Renal pelvis (tissue), 4 donors: ENCODE results near the gene CPNE5. TPM values are rescaled to one million over a fixed set of nuclear protein-coding genes. Genes with fewer than 3 reads are reported as not detected.
A peak's percentile ranks its signal among the peaks of the same experiment; 100 is the strongest.

Source experiments
- DNase-seq: peaks from one replicate; pipeline ENCODE4 v3.0.0-alpha.2; 2013
- polyA plus RNA-seq, 3 donors: library from polyadenylated mRNA; unstranded; fragments of 120-200 nt; gene quantifications; one replicate each; pipeline ENCODE4 v1.2.1, GENCODE V29; 2013; ENCODE audit not compliant: insufficient read length in 3 of 3

CPNE5 gene
- polyA plus RNA-seq, 3 donors, result 12.3 to 14.1 (median 12.6) TPM

GRCh38 chr6:36765594-36766398, 73.4 kb downstream of the CPNE5 start:
- DNase-seq, result peak; percentile 84

- no peak for DNase-seq
These were observed 74.1 kb downstream of the CPNE5 start for GRCh38 chr6:36765190-36765589.

GRCh38 chr6:36762123-36762522, 77.1 kb downstream of the CPNE5 start:
- DNase-seq, result no peak

DNA sequence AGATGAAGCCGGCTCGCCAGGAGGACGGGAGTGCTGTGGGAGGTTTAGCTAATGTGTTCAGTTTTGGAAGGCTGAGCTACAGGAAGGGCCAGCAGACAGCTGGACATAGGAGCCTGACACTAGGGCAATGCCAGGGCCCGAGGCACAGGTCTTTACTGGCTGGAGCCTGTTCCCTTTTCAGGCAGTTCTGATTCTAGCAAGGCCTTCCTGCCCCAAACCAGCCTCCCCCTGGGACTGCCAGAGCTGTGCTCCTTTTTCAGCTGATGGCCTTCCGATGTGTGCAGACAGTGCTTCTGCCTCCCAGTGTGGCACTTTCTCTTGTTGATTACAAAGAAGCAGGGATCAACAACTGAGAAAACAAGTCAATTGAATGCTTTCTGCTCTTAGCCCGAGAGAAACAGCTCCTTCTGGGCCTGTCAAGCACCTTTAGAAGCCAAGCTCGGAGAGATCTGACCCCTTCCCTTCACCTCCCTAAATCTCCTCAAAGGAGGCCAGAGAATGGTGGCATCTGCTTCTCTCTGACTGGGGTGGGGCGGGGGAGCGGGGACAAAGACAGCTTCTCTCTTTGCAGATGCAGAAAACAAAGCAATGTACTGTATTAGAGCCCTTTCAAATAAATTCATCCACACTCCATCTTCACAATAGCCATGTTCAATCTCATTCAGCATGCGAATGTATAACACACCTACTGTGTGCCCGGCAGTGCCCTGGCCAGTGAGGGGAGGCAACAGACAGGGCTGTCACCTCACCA, 78.4 kb downstream of the CPNE5 start:
- DNase-seq, result no peak

GRCh38 chr6:36759148-36759759, 80.0 kb downstream of the CPNE5 start:
- peak; percentile 64 for DNase-seq

- no peak for DNase-seq
These were observed 80.6 kb downstream of the CPNE5 start for GRCh38 chr6:36758516-36759147.

GRCh38 chr6:36757943-36758508, 81.2 kb downstream of the CPNE5 start:
- no peak for DNase-seq

DNA sequence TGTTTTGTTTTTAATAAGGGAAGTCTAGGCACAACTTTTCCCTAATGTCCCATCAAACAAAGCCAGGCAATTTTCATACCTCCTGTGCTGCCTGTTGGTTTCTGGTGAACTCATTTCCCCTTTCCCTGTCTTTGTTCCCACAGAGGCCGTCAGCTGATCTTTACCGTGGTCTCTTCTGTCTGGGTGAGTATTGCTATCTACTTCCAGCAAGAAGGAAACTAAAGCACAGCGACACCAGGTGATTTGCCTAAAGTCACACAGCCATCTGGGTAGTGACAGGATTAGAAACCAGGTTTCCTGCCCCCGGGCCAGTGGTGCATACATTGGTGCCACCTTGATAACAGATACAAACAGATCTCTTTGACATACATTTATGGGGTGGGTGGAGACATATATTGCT, 82.0 kb downstream of the CPNE5 start:
- no peak for DNase-seq

GRCh38 chr6:36756786-36757185, 82.5 kb downstream of the CPNE5 start:
- no peak for DNase-seq

- DNase-seq, result no peak
These were observed 83.6 kb downstream of the CPNE5 start for GRCh38 chr6:36755435-36756348.

- DNase-seq, result peak; percentile 45
These were observed 84.4 kb downstream of the CPNE5 start for GRCh38 chr6:36754582-36755434.

DNA sequence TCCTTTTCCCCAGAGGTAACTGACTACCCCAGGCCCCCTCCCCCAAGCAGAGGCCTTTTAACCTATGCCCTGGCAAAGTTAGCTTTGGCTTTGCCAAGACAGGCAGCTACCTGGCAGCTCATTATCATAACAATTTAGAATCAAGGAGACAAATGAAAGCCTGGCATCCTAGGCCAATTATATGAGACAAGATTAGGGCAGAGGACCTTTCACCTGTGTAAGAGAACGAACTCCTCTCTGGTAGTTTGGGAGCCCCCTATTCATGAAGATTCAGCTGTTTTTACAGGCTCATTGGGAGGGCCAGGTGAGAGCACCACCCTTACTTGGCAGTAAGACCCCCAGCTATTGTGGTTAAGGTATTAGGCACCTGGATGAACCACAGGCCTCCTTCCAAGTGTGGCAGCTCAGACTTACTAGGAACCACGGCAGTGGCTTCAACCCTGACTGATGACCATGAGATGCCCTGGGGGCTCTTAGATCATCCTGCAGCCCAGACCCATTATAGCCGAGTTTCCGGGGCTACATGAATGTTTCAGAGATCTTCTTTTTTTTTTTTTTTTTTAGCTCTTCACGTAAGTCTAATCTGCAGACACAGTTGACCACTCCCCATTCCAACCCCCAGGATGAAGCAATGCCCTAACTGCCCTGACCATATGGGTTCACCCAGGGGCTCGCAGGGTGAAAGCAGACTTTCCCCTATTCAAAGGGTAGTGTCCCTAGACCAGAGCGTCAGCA, 85.4 kb downstream of the CPNE5 start:
- DNase-seq, result no peak

- no peak for DNase-seq
These were observed 86.2 kb downstream of the CPNE5 start for GRCh38 chr6:36752886-36753506.

- DNase-seq, result no peak
These were observed 86.9 kb downstream of the CPNE5 start for GRCh38 chr6:36752187-36752885.

DNA sequence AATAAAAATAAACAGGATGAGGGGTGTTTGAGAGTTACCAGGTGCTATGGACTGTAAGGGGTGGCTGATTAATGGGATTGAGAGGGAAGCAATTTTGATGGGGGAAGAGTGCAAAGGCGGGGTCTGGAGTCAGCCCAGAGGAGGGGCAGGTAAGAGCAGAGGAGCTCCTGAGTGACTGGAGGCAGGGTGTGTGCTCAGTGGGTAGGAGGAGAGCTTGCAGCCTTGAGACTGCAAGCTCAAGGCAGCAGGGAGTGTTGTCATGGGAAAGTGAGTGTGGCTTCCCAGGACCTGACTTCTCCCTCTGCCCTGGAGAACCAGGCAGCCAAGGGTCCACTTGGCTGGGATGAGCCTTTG, 87.4 kb downstream of the CPNE5 start:
- DNase-seq, result no peak

- no peak for DNase-seq
These were observed 88.2 kb downstream of the CPNE5 start for GRCh38 chr6:36751091-36751490.

DNA sequence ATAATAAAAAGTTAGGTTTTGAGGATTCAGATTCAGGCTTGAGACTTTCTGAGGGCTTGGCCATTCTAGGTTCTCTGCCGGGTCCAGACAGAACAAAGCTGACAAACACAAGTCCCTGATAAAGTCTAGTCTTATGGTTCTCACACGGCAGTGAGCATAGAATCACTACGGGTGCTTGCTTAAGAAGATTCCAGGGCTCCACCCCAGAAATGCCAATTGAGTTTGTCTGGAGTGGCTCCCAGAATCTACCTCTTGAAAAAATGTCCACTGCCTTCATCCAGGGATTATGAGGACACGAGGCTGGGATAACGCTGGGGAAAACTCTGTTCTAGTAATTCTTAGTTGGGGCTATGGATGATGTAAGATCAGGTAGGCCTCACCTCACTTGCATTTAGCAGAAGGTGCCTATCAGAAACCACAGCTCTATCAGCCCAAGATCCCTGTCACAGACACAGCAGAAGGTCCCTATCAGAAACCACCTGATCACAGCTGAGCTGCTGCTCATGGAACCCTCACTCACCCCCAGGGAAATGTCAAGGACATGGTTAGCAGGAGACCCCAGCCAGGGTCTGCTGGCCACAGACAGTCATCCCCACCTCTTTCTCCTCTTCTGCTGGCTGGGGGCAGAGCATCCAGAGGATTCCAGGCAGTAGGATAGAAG, 89.3 kb downstream of the CPNE5 start:
- no peak for DNase-seq

GRCh38 chr6:36746251-36746650, 93.0 kb downstream of the CPNE5 start:
- DNase-seq, result no peak
